OCI-LY3 (cell line): ENCODE data around the gene PAPSS2.

Experiments
- EZH2phosphoT487 ChIP-seq: fragments of 200-600 bp; shearing (Covaris generic); IDR thresholded peaks from 2 replicates; pipeline ENCODE4 v1.6.1; 2018; ENCODE audit warnings: antibody characterized with exemption, mixed run types, low read depth
- TF ChIP-seq, protein P1 (sequence below): fragments of 200-600, 300-600 bp; sonication (generic); IDR thresholded peaks from 2 replicates; pipeline ENCODE4 v1.5.1; 2014; ENCODE audit warnings: antibody characterized with exemption, low read length, low read depth

DNA sequence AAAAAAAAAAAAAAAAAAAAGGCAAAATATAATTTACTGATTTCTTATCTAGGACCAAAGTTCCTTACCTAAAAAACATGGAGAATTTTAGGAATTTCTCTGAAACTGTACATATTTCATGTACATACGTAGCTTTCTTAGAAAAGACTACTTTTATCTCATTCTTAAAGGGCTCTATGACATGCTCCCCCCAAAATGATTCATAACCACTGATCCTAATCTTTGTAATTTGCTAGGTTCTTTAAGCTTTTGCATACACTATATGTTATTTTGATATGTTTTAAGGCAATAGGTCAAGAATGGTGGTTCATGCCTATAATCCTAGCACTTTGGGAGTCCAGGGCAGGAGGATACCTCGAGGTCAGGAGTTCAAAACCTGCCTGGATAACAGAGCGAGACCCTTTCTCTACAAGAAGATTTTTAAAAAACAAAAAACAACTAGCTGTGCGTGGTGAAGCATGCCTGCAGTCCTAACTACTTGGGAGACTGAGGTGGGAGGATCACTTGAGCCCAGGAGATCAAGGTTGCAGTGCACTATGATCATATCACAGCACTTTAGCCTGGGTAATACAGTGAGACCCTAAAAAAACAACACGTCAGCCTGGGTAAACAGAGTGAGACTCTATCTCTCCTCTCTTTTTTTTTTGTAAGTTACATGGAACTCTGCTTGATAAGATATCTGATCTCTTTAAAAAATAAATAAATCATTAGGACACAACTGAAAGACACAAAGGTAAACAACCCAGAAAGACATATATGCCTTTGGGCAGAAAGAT is 103.6 kb downstream of the PAPSS2 start:
- TF ChIP-seq, protein P1, sequence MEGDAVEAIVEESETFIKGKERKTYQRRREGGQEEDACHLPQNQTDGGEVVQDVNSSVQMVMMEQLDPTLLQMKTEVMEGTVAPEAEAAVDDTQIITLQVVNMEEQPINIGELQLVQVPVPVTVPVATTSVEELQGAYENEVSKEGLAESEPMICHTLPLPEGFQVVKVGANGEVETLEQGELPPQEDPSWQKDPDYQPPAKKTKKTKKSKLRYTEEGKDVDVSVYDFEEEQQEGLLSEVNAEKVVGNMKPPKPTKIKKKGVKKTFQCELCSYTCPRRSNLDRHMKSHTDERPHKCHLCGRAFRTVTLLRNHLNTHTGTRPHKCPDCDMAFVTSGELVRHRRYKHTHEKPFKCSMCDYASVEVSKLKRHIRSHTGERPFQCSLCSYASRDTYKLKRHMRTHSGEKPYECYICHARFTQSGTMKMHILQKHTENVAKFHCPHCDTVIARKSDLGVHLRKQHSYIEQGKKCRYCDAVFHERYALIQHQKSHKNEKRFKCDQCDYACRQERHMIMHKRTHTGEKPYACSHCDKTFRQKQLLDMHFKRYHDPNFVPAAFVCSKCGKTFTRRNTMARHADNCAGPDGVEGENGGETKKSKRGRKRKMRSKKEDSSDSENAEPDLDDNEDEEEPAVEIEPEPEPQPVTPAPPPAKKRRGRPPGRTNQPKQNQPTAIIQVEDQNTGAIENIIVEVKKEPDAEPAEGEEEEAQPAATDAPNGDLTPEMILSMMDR = no peak
- TF ChIP-seq EZH2phosphoT487 = no peak
